Hepatocyte (in vitro differentiated cells): ENCODE measurements around the gene TMEM14C. TPM values are rescaled to one million over a fixed set of nuclear protein-coding genes. Genes with fewer than 3 reads are reported as not detected.

Experiments
- DNase-seq: peaks from one replicate; pipeline ENCODE4 v3.0.0-alpha.2; 2016; ENCODE audit warnings: low spot score
- H2AFZ ChIP-seq: fragments of 200-600 bp; sonication (generic); 2 replicates; pipeline ENCODE4 v1.6.0; 2016; ENCODE audit warnings: antibody characterized with exemption, mild to moderate bottlenecking
- H3K27ac ChIP-seq: fragments of 200-600 bp; sonication (generic); 2 replicates; pipeline ENCODE4 v1.5.1; 2016; ENCODE audit warnings: mild to moderate bottlenecking
- H3K27me3 ChIP-seq: fragments of 200-600 bp; sonication (generic); 2 replicates; pipeline ENCODE4 v1.6.1; 2016
- H3K36me3 ChIP-seq: fragments of 200-600 bp; sonication (generic); replicated peaks from 2 replicates; pipeline ENCODE4 v1.5.1; 2016; ENCODE audit warnings: low read depth; ENCODE audit not compliant: insufficient read depth
- H3K4me1 ChIP-seq: fragments of 200-600 bp; sonication (generic); 2 replicates; pipeline ENCODE4 v1.5.1; 2016; ENCODE audit warnings: mild to moderate bottlenecking, moderate library complexity; ENCODE audit not compliant: insufficient read depth
- H3K4me2 ChIP-seq: fragments of 200-600 bp; sonication (generic); 2 replicates; pipeline ENCODE4 v1.6.0; 2016
- H3K4me3 ChIP-seq: fragments of 200-600 bp; sonication (generic); 2 replicates; pipeline ENCODE4 v1.5.1; 2016; ENCODE audit warnings: mild to moderate bottlenecking
- H3K79me2 ChIP-seq: fragments of 200-600 bp; sonication (generic); 2 replicates; pipeline ENCODE4 v1.6.0; 2017; ENCODE audit warnings: mild to moderate bottlenecking
- H3K9me2 ChIP-seq: fragments of 200-600 bp; sonication (generic); replicated peaks from 2 replicates; pipeline ENCODE4 v1.6.0; 2017; ENCODE audit warnings: mild to moderate bottlenecking; ENCODE audit not compliant: insufficient read depth
- H3K9me3 ChIP-seq: fragments of 200-600 bp; sonication (generic); 2 replicates; pipeline ENCODE4 v1.5.1; 2016; ENCODE audit warnings: low read depth, mild to moderate bottlenecking
- H4K20me1 ChIP-seq: fragments of 200-600 bp; sonication (generic); 2 replicates; pipeline ENCODE4 v1.6.0; 2016; ENCODE audit warnings: mild to moderate bottlenecking; ENCODE audit not compliant: insufficient read depth, poor library complexity, severe bottlenecking
- CTCF ChIP-seq: fragments of 200-600 bp; sonication (generic); IDR thresholded peaks from 2 replicates; pipeline ENCODE4 v1.5.1; 2016; ENCODE audit warnings: antibody characterized with exemption, mild to moderate bottlenecking; ENCODE audit not compliant: poor library complexity
- EZH2 ChIP-seq: fragments of 200-600 bp; sonication (generic); IDR thresholded peaks from 2 replicates; pipeline ENCODE4 v1.6.1; 2016; ENCODE audit warnings: antibody characterized with exemption, mild to moderate bottlenecking, borderline replicate concordance
- EZH2phosphoT487 ChIP-seq: fragments of 200-600 bp; sonication (generic); IDR thresholded peaks from one replicate; pipeline ENCODE4 v1.6.1; 2018; ENCODE audit warnings: antibody characterized with exemption, mild to moderate bottlenecking, low read depth, moderate library complexity; ENCODE audit not compliant: unreplicated experiment, severe bottlenecking
- WGBS: methylation state at CpG from one replicate; pipeline ENCODE4 v1.1.6; 2016; ENCODE audit warnings: low lambda C conversion rate; ENCODE audit errors: missing lambda C conversion rate; 5-methylcytosine and 5-hydroxymethylcytosine counted together
- polyA plus RNA-seq: library from polyadenylated mRNA; unstranded; fragments of >200 nt; fragmentation: Nextera tagmentation; extraction: Ambion mirVana; gene quantifications from 2 replicates; pipeline ENCODE4 v1.2.1, GENCODE V29; 2016
- total RNA-seq: library from RNA; depleted of rRNA; stranded (reverse); fragments of >200 nt; gene quantifications from 2 replicates; pipeline ENCODE4 v1.2.3, GENCODE V29; 2014

Gene TMEM14C
- total and polyA plus RNA-seq, 2 experiments from 2014 or later: 155 to 176 TPM

DNA sequence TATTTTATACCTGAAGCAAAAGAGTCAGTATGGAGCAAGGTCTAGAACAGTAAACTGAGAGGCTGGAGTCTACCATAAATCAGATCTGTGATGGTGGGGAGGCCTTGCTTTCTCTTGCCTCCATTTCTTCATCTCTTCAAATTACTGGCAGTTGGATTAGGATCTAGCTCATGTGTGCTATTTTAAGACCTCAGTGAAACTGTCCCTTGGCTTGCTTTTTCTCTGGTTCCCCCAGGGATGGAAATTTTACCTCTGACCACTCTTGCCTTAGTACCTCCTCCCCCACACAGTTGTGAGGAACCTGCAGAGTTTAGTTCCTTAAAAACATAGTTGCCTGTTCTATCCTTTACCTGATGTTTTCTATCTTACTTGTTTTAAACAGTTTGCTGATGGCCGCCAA lies 33.2 kb downstream of the TMEM14C start:
- no peaks in the 10 kb centered on the region for H3K9me3 ChIP-seq
- no peak overlapping the region for H3K4me2 ChIP-seq
- H3K27ac ChIP-seq: no peak overlapping the region
- H3K4me1 ChIP-seq: no peaks in the 10 kb centered on the region
- peaks cover 55% of the 10 kb centered on the region for H3K79me2 ChIP-seq
- H3K36me3 ChIP-seq: no peaks in the 10 kb centered on the region
- H3K27me3 ChIP-seq: no peaks in the 10 kb centered on the region
- no peaks in the 10 kb centered on the region for H4K20me1 ChIP-seq
- no peak for DNase-seq
- no peak overlapping the region for H2AFZ ChIP-seq
- 86% methylated on average over 1 of the region's 1 CpG for WGBS
- H3K4me3 ChIP-seq: no peak overlapping the region
- TF ChIP-seq EZH2 (no peak), EZH2phosphoT487 (no peak), CTCF (no peak)
- H3K9me2 ChIP-seq: no peaks in the 10 kb centered on the region

- DNase-seq: peak; percentile 78
- 61% methylated on average over 3 of the region's 3 CpGs for WGBS
- TF ChIP-seq CTCF (peak; percentile 43), EZH2 (no peak), EZH2phosphoT487 (no peak)
Observed at GRCh38 chr6:10759312-10759839, 36.5 kb downstream of the TMEM14C start.

GRCh38 chr6:10759884-10760329 lies 37.0 kb downstream of the TMEM14C start:
- no peak for TF ChIP-seq EZH2phosphoT487
- TF ChIP-seq CTCF: no peak
- no peak for TF ChIP-seq EZH2
- Histone ChIP-seq H3K36me3 (no peaks in the 10 kb centered on the region), H3K4me1 (no peaks in the 10 kb centered on the region), H3K9me2 (no peaks in the 10 kb centered on the region), H3K9me3 (no peaks in the 10 kb centered on the region), H3K4me2 (no peak overlapping the region), H4K20me1 (no peaks in the 10 kb centered on the region), H2AFZ (no peak overlapping the region), H3K27me3 (no peaks in the 10 kb centered on the region), H3K27ac (no peak overlapping the region), H3K4me3 (no peak overlapping the region), H3K79me2 (peaks cover 27% of the 10 kb centered on the region)
- 81% methylated on average over 6 of the region's 6 CpGs for WGBS
- DNase-seq: peak; percentile 13

More at GRCh38 chr6:10759312-10759839, 36.5 kb downstream of the TMEM14C start:
- Histone ChIP-seq H3K9me3 (no peaks in the 10 kb centered on the region), H4K20me1 (no peaks in the 10 kb centered on the region), H3K4me1 (no peaks in the 10 kb centered on the region), H2AFZ (no peak overlapping the region), H3K36me3 (no peaks in the 10 kb centered on the region), H3K27me3 (no peaks in the 10 kb centered on the region), H3K4me2 (no peak overlapping the region), H3K4me3 (no peak overlapping the region), H3K79me2 (peaks cover 31% of the 10 kb centered on the region), H3K27ac (peak overlapping the region; percentile 64), H3K9me2 (no peaks in the 10 kb centered on the region)

DNA sequence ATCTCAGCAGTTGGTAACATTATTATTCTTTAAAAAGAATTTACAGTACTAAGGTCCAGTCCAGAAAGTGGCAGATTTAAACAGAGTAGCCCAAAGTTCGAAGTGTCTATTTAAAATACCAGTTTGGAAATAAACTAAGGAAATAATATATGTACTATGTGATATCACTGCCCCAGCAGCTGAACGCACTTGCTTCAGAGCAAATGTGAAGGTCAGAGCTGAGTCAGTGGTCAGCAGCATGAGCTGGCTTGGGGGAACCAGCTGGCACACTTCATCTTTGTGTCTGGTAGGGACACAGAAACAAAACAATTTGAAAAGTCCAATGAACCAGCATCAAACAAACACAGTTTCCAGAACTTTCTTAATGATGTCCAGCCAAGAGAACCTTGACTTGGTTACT lies 40.1 kb downstream of the TMEM14C start:
- Histone ChIP-seq H3K27me3 (no peaks in the 10 kb centered on the region), H3K4me3 (no peak overlapping the region), H3K36me3 (no peaks in the 10 kb centered on the region), H4K20me1 (no peaks in the 10 kb centered on the region), H3K9me2 (no peaks in the 10 kb centered on the region), H3K9me3 (no peaks in the 10 kb centered on the region), H3K4me2 (no peak overlapping the region), H3K79me2 (peaks cover 9% of the 10 kb centered on the region), H2AFZ (no peak overlapping the region), H3K27ac (no peak overlapping the region), H3K4me1 (no peaks in the 10 kb centered on the region)
- no peak for DNase-seq
- TF ChIP-seq EZH2 (no peak), EZH2phosphoT487 (no peak), CTCF (no peak)
- 96% methylated on average over 2 of the region's 2 CpGs for WGBS
